Embryonic facial prominence (tissue), 1 donor: ENCODE results near the gene CYP21A2.

Experiments
- DNase-seq: peaks from one replicate; pipeline ENCODE4 v3.0.0-alpha.2; 2016; ENCODE audit errors: extremely low spot score

The CYP21A2 gene

GRCh38 chr6:32082935-32083334, 44.7 kb downstream of the CYP21A2 start:
- no peak for DNase-seq

- DNase-seq = no peak
Measured at GRCh38 chr6:32083812-32084768, 45.9 kb downstream of the CYP21A2 start.

GRCh38 chr6:32084780-32085179, 46.6 kb downstream of the CYP21A2 start:
- DNase-seq = no peak

GRCh38 chr6:32085759-32086459, 47.7 kb downstream of the CYP21A2 start:
- DNase-seq = no peak

GRCh38 chr6:32086661-32087573, 48.7 kb downstream of the CYP21A2 start:
- DNase-seq = no peak

GRCh38 chr6:32087574-32088486, 49.6 kb downstream of the CYP21A2 start:
- DNase-seq = no peak

GRCh38 chr6:32088487-32089049, 50.4 kb downstream of the CYP21A2 start:
- no peak for DNase-seq

- DNase-seq = no peak
Measured at GRCh38 chr6:32089082-32089828, 51.0 kb downstream of the CYP21A2 start.
